ENCODE results near the gene TNKS1BP1. TPM values are rescaled to one million over a fixed set of nuclear protein-coding genes. Genes with fewer than 3 reads are reported as not detected.
"Not testable (repeated sequence)": the region's sequence is repeated elsewhere in the genome, so short reads cannot be mapped to it uniquely, and the experiment has no call there.

The TNKS1BP1 gene
- polyA plus RNA-seq, 1 donor = 121 TPM

GRCh38 chr11:57353446-57353845 is 28.7 kb upstream of the TNKS1BP1 start:
- DNase-seq (ENCODE audit: low read depth) = no peak

GRCh38 chr11:57353036-57353435 is 28.3 kb upstream of the TNKS1BP1 start:
- DNase-seq (ENCODE audit: low read depth) = no peak

GRCh38 chr11:57349491-57350274 is 24.9 kb upstream of the TNKS1BP1 start:
- DNase-seq (ENCODE audit: low read depth) = no peak

- no peak for DNase-seq (ENCODE audit: low read depth)
Observed at GRCh38 chr11:57348636-57349313, 24.0 kb upstream of the TNKS1BP1 start.

GRCh38 chr11:57348052-57348451 is 23.3 kb upstream of the TNKS1BP1 start:
- no peak for DNase-seq (ENCODE audit: low read depth)

GRCh38 chr11:57347336-57347735 is 22.6 kb upstream of the TNKS1BP1 start:
- DNase-seq (ENCODE audit: low read depth) = no peak

GRCh38 chr11:57345555-57346211 is 20.9 kb upstream of the TNKS1BP1 start:
- DNase-seq (ENCODE audit: low read depth) = no peak

GRCh38 chr11:57344826-57345225 is 20.1 kb upstream of the TNKS1BP1 start:
- no peak for DNase-seq (ENCODE audit: low read depth)

- no peak for DNase-seq (ENCODE audit: low read depth)
Observed at GRCh38 chr11:57343825-57344224, 19.1 kb upstream of the TNKS1BP1 start.

- no peak for DNase-seq (ENCODE audit: low read depth)
Observed at GRCh38 chr11:57342702-57343101, 17.9 kb upstream of the TNKS1BP1 start.

- DNase-seq (ENCODE audit: low read depth) = no peak
Observed at GRCh38 chr11:57341250-57341808, 16.6 kb upstream of the TNKS1BP1 start.

GRCh38 chr11:57340039-57340615 is 15.4 kb upstream of the TNKS1BP1 start:
- DNase-seq (ENCODE audit: low read depth) = no peak

- no peak for DNase-seq (ENCODE audit: low read depth)
Observed at GRCh38 chr11:57339328-57339727, 14.6 kb upstream of the TNKS1BP1 start.

GRCh38 chr11:57338142-57338541 is 13.4 kb upstream of the TNKS1BP1 start, which contains the start of gene P2RX3:
TSS of gene P2RX3 (plus strand) at chr11:57338352. CDS start at chr11:57338551, 199 bp downstream.
- no peak for DNase-seq (ENCODE audit: low read depth)

GRCh38 chr11:57336856-57337255 is 12.1 kb upstream of the TNKS1BP1 start:
- not testable (repeated sequence) for DNase-seq (ENCODE audit: low read depth)

- no peak for DNase-seq (ENCODE audit: low read depth)
Observed at GRCh38 chr11:57336111-57336666, 11.4 kb upstream of the TNKS1BP1 start.

- no peak for DNase-seq (ENCODE audit: low read depth)
Observed at GRCh38 chr11:57335343-57336110, 10.8 kb upstream of the TNKS1BP1 start, which contains the start of gene SSRP1. TSS of gene SSRP1 (minus strand) at chr11:57335892. CDS start at chr11:57335121, 771 bp downstream.

GRCh38 chr11:57335023-57335342 is 10.2 kb upstream of the TNKS1BP1 start:
- DNase-seq (ENCODE audit: low read depth) = no peak

GRCh38 chr11:57332694-57333440 is 8.1 kb upstream of the TNKS1BP1 start:
- no peak for DNase-seq (ENCODE audit: low read depth)

GRCh38 chr11:57331720-57332119 is 7.0 kb upstream of the TNKS1BP1 start:
- no peak for DNase-seq (ENCODE audit: low read depth)

All from forelimb muscle (tissue), 1 donor.